ENCODE results near the gene NPC2. TPM values are rescaled to one million over a fixed set of nuclear protein-coding genes. Genes with fewer than 3 reads are reported as not detected.

The NPC2 gene
- total RNA-seq, 2 experiments from 2014 or later = 32.5 to 36.8 TPM

- Histone ChIP-seq H3K27ac (ENCODE audit: low read depth in 1 of 2, low read length in 2 of 2) (no peak overlapping the region), H3K27me3 (ENCODE audit: control insufficient read depth in 1 of 2, insufficient read depth in 2 of 2, low read length in 2 of 2) (no peaks in the 10 kb centered on the region), H3K9me3 (ENCODE audit: control insufficient read depth in 1 of 2, insufficient read depth in 1 of 2, low read length in 2 of 2) (no peaks in the 10 kb centered on the region), H3K4me1 (ENCODE audit: insufficient read depth, low read length) (no peaks in the 10 kb centered on the region), H3K36me3 (ENCODE audit: insufficient read depth, low read length) (no peaks in the 10 kb centered on the region), H3K4me3 (ENCODE audit: low read length) (no peak overlapping the region)
- Mint-ChIP-seq H3K4me3 (no peak overlapping the region), H3K27ac (no peak overlapping the region), H3K36me3 (ENCODE audit: low read depth) (peaks cover 8% of the 10 kb centered on the region), H3K9me3 (no peaks in the 10 kb centered on the region), H3K4me1 (ENCODE audit: low read depth) (no peaks in the 10 kb centered on the region), H3K27me3 (peaks cover 1% of the 10 kb centered on the region)
- intact Hi-C loops (cut with DNase I, micrococcal nuclease) = no loop called here
- POLR2A ChIA-PET = interaction anchor here (0.6 kb wide), 1 partner anchor 1003 kb away, joined by 3 read pairs; no protein-coding TSS in a partner anchor
- DNase-seq = no peak
- CTCF ChIA-PET = no interaction called here
- no peak for TF ChIP-seq CTCF (IDR thresholded peaks at IDR 0.05)
- ATAC-seq (ENCODE audit: poor library complexity) = no peak
Observed at GRCh38 chr14:74468513-74468912, 24.6 kb downstream of the NPC2 start.

- POLR2A ChIA-PET = no interaction called here
- no peak for ATAC-seq (ENCODE audit: poor library complexity)
Observed at GRCh38 chr14:74465335-74465734, 27.8 kb downstream of the NPC2 start.

GRCh38 chr14:74464785-74465184 lies 28.3 kb downstream of the NPC2 start:
- Histone ChIP-seq H3K36me3 (ENCODE audit: insufficient read depth, low read length) (no peaks in the 10 kb centered on the region), H3K27me3 (ENCODE audit: control insufficient read depth in 1 of 2, insufficient read depth in 2 of 2, low read length in 2 of 2) (no peaks in the 10 kb centered on the region), H3K9me3 (ENCODE audit: control insufficient read depth in 1 of 2, insufficient read depth in 1 of 2, low read length in 2 of 2) (no peaks in the 10 kb centered on the region), H3K27ac (ENCODE audit: low read depth in 1 of 2, low read length in 2 of 2) (no peak overlapping the region), H3K4me1 (ENCODE audit: insufficient read depth, low read length) (no peaks in the 10 kb centered on the region), H3K4me3 (ENCODE audit: low read length) (no peak overlapping the region)
- Mint-ChIP-seq H3K4me1 (ENCODE audit: low read depth) (no peaks in the 10 kb centered on the region), H3K4me3 (no peak overlapping the region), H3K27ac (no peak overlapping the region), H3K27me3 (peaks cover 21% of the 10 kb centered on the region), H3K36me3 (ENCODE audit: low read depth) (no peaks in the 10 kb centered on the region), H3K9me3 (no peaks in the 10 kb centered on the region)
- ChIA-PET POLR2A (no interaction called here), CTCF (no interaction called here)
- DNase-seq (no peak), ATAC-seq (ENCODE audit: poor library complexity) (no peak)
- no peak for TF ChIP-seq CTCF (IDR thresholded peaks at IDR 0.05)
- intact Hi-C loops (cut with DNase I, micrococcal nuclease) = no loop called here

More at GRCh38 chr14:74465335-74465734, 27.8 kb downstream of the NPC2 start:
- Histone ChIP-seq H3K4me3 (ENCODE audit: low read length) (no peak overlapping the region), H3K27ac (ENCODE audit: low read depth in 1 of 2, low read length in 2 of 2) (no peak overlapping the region), H3K4me1 (ENCODE audit: insufficient read depth, low read length) (no peaks in the 10 kb centered on the region), H3K36me3 (ENCODE audit: insufficient read depth, low read length) (no peaks in the 10 kb centered on the region), H3K27me3 (ENCODE audit: control insufficient read depth in 1 of 2, insufficient read depth in 2 of 2, low read length in 2 of 2) (no peaks in the 10 kb centered on the region), H3K9me3 (ENCODE audit: control insufficient read depth in 1 of 2, insufficient read depth in 1 of 2, low read length in 2 of 2) (no peaks in the 10 kb centered on the region)
- CTCF ChIA-PET = no interaction called here
- peaks cover 20% of the 10 kb centered on the region for H3K27me3 Mint-ChIP-seq
- no peaks in the 10 kb centered on the region for H3K36me3 Mint-ChIP-seq (ENCODE audit: low read depth)
- H3K4me3 Mint-ChIP-seq = no peak overlapping the region
- H3K4me1 Mint-ChIP-seq (ENCODE audit: low read depth) = no peaks in the 10 kb centered on the region
- no peak overlapping the region for H3K27ac Mint-ChIP-seq
- no peaks in the 10 kb centered on the region for H3K9me3 Mint-ChIP-seq
- no peak for DNase-seq
- no peak for TF ChIP-seq CTCF (IDR thresholded peaks at IDR 0.05)
- intact Hi-C loops (cut with DNase I, micrococcal nuclease) = no loop called here

All from CD4-positive, alpha-beta T cell (primary cell).